ENCODE results near the gene SHLD1.

- TF ChIP-seq CTCF (IDR thresholded peaks at IDR 0.05; ENCODE audit: poor library complexity, severe bottlenecking), result no peak
- TF ChIP-seq SMC3 (conservative IDR thresholded peaks at IDR 0.05; ENCODE audit: poor library complexity), result no peak
- no peak for TF ChIP-seq POLR2AphosphoS5 (IDR thresholded peaks at IDR 0.05)
- TF ChIP-seq RAD21 (conservative IDR thresholded peaks at IDR 0.05), result no peak
- no peak for TF ChIP-seq EZH2 (IDR thresholded peaks at IDR 0.05; ENCODE audit: borderline replicate concordance, insufficient read depth, low read length, poor library complexity, severe bottlenecking)
- no peak for TF ChIP-seq EP300 (conservative IDR thresholded peaks at IDR 0.05; ENCODE audit: poor library complexity, severe bottlenecking)
These were observed 79.1 kb downstream of the SHLD1 start for GRCh38 chr20:5829241-5829809.
